Glutamatergic neuron (in vitro differentiated cells): ENCODE measurements around the gene HNRNPH2. TPM values are rescaled to one million over a fixed set of nuclear protein-coding genes. Genes with fewer than 3 reads are reported as not detected.

Experiments
- DNase-seq: peaks from one replicate; pipeline ENCODE4 v3.0.0; 2022
- H3K27ac Mint-ChIP-seq: one replicate; pipeline ENCODE4 v1.8.0; 2020; ENCODE audit warnings: mild to moderate bottlenecking, mixed read lengths, inconsistent platforms; ENCODE audit not compliant: unreplicated experiment
- H3K27me3 Mint-ChIP-seq: one replicate; pipeline ENCODE4 v1.8.0; 2020; ENCODE audit warnings: mild to moderate bottlenecking, moderate library complexity, mixed read lengths, inconsistent platforms; ENCODE audit not compliant: unreplicated experiment
- H3K36me3 Mint-ChIP-seq: one replicate; pipeline ENCODE4 v1.8.0; 2020; ENCODE audit warnings: mild to moderate bottlenecking, mixed read lengths, inconsistent platforms; ENCODE audit not compliant: unreplicated experiment
- H3K4me1 Mint-ChIP-seq: one replicate; pipeline ENCODE4 v1.8.0; 2020; ENCODE audit warnings: mild to moderate bottlenecking, low read depth, mixed read lengths, inconsistent platforms; ENCODE audit not compliant: unreplicated experiment
- H3K4me3 Mint-ChIP-seq: one replicate; pipeline ENCODE4 v1.8.0; 2020; ENCODE audit warnings: mild to moderate bottlenecking, mixed read lengths, inconsistent platforms; ENCODE audit not compliant: unreplicated experiment
- H3K9me3 Mint-ChIP-seq: one replicate; pipeline ENCODE4 v1.8.0; 2020; ENCODE audit warnings: mild to moderate bottlenecking, moderate library complexity, mixed read lengths, inconsistent platforms; ENCODE audit not compliant: unreplicated experiment
- long read RNA-seq: library from polyadenylated mRNA; unstranded; transcript quantifications from one replicate; pipeline ENCODE4 v2.0.0, GENCODE V29; 2020; ENCODE audit not compliant: unreplicated experiment
- total RNA-seq: library from RNA; stranded (reverse); fragmentation: NEBNext Ultra II Directional; extraction: Animal tissue kit (Norgen Biotek cat#: 25700); gene quantifications from one replicate; pipeline ENCODE4 v1.2.1, GENCODE V29; 2021; ENCODE audit not compliant: unreplicated experiment
- TF ChIP-seq, protein P1 (sequence below): fragments of 200-600 bp; sonication (generic); IDR thresholded peaks from one replicate; pipeline ENCODE4 v1.5.0; 2021; ENCODE audit not compliant: partially characterized antibody, unreplicated experiment

HNRNPH2 gene
- total RNA-seq: 67.7 TPM
- long read RNA-seq, transcript HNRNPH2-201 (2 exons, 2,223 nt): major isoform, 90 of 97 reads
- long read RNA-seq, partial matches to known transcripts: 7 of 97 reads
- long read RNA-seq, other reads (novel, unspliced or antisense): 0 of 97 reads

DNA sequence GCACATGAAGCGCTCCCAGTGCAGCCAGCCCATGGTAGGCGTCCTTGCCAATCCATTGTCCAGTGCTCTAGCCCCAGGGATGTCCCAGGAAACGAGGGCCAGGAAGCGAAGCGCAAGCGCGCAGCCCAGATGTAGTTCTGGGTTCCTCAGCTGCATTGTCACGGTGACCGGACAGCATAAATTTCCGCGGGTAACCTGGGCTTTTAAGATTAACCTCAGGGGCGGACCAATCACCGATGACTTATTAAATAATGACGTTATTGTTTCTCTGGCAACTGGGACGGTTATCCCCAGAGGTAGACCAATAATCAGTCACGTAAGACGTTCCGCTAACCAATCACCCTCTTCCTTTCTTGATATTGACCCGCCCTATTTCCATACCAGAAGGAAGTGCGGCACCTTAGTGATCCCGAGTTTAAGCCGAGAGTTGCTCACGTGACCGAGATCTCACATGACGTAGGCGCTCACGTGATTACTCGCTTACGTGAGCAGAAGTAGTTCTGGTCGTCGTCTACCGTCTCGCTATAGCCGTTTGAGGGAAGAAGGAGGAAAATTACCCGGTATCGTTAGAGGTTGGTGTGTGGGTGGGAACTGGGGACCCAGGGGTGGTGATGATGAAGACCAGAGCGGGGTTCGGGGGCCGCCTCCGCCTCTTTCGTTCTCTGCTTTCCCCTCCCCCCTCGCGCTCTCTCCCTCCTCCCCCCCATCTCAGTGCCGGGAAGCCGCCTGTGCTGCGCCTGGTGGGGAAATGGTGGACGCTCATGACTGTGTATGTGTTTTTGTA, at the start of gene HNRNPH2, which contains the start of gene GLA:
Gene HNRNPH2 (plus strand): TSS at position 475 of the 784 bp plus-strand sequence. CDS start 3,767 bp downstream, outside the sequence.
Gene GLA (minus strand): TSS at position 178 of the 784 bp plus-strand sequence. CDS start 22 bp downstream, at position 156.
- Mint-ChIP-seq H3K27ac (peak within 1 kb of the TSS; percentile 98), H3K27me3 (peaks cover 7% of the 10 kb centered on the region), H3K36me3 (no peaks in the 10 kb centered on the region), H3K9me3 (peaks cover 7% of the 10 kb centered on the region), H3K4me1 (peaks cover 7% of the 10 kb centered on the region), H3K4me3 (peak within 1 kb of the TSS; percentile 95)
- TF ChIP-seq, protein P1, sequence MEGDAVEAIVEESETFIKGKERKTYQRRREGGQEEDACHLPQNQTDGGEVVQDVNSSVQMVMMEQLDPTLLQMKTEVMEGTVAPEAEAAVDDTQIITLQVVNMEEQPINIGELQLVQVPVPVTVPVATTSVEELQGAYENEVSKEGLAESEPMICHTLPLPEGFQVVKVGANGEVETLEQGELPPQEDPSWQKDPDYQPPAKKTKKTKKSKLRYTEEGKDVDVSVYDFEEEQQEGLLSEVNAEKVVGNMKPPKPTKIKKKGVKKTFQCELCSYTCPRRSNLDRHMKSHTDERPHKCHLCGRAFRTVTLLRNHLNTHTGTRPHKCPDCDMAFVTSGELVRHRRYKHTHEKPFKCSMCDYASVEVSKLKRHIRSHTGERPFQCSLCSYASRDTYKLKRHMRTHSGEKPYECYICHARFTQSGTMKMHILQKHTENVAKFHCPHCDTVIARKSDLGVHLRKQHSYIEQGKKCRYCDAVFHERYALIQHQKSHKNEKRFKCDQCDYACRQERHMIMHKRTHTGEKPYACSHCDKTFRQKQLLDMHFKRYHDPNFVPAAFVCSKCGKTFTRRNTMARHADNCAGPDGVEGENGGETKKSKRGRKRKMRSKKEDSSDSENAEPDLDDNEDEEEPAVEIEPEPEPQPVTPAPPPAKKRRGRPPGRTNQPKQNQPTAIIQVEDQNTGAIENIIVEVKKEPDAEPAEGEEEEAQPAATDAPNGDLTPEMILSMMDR: no peak
- DNase-seq: peak; percentile 80

DNA sequence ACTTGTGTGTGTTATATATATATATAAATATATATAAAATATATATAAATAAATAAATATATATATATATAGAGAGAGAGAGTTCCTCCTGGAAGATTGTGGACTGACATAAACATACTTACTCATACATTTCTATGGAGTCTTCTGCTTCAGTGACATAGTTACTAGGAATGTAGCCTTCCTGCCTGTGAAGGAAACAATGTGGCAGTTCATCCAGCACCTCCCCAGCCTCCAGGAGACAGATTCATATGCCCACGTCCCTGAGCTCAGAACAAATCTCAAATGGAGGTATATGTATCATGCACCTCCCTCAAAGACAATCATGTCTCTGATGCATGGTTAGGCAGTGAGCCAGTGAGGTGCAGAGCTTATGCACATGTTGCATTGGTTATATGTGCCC, 48.1 kb upstream of the HNRNPH2 start:
- H3K9me3 Mint-ChIP-seq: no peaks in the 10 kb centered on the region
- DNase-seq: no peak
- TF ChIP-seq, protein P1: no peak
- H3K4me3 Mint-ChIP-seq: no peak overlapping the region
- no peaks in the 10 kb centered on the region for H3K4me1 Mint-ChIP-seq
- H3K27ac Mint-ChIP-seq: no peak overlapping the region
- no peaks in the 10 kb centered on the region for H3K36me3 Mint-ChIP-seq
- H3K27me3 Mint-ChIP-seq: peaks cover 4% of the 10 kb centered on the region

- H3K27me3 Mint-ChIP-seq: peaks cover 4% of the 10 kb centered on the region
- no peaks in the 10 kb centered on the region for H3K4me1 Mint-ChIP-seq
- H3K27ac Mint-ChIP-seq: no peak overlapping the region
- no peak for DNase-seq
- no peak overlapping the region for H3K4me3 Mint-ChIP-seq
- no peaks in the 10 kb centered on the region for H3K9me3 Mint-ChIP-seq
- H3K36me3 Mint-ChIP-seq: no peaks in the 10 kb centered on the region
- TF ChIP-seq, protein P1: no peak
Measured at GRCh38 chrX:101360390-101360789, 47.6 kb upstream of the HNRNPH2 start.

DNA sequence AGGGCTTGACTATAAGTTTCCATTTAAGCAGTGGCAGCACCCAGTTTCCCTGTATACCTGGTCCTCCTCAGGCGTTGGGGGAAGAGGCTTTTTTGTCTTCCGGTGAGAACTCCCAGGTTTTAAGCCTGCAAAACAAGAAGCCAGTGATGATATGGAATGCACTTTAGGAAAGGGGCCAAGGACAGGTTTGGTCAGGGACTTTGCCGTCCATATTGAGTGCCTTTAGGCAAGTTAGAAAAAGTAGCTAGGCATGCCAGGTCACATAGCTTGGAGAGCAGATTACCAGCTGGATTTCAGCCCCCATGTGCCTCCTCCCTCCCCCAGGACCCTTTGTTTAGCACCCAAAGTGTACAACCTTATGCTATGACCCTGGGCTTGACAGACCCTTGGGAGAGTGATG, 45.9 kb upstream of the HNRNPH2 start:
- Mint-ChIP-seq H3K27me3 (peaks cover 4% of the 10 kb centered on the region), H3K4me3 (no peak overlapping the region), H3K27ac (no peak overlapping the region), H3K9me3 (no peaks in the 10 kb centered on the region), H3K36me3 (no peaks in the 10 kb centered on the region), H3K4me1 (no peaks in the 10 kb centered on the region)
- TF ChIP-seq, protein P1: no peak
- no peak for DNase-seq

DNA sequence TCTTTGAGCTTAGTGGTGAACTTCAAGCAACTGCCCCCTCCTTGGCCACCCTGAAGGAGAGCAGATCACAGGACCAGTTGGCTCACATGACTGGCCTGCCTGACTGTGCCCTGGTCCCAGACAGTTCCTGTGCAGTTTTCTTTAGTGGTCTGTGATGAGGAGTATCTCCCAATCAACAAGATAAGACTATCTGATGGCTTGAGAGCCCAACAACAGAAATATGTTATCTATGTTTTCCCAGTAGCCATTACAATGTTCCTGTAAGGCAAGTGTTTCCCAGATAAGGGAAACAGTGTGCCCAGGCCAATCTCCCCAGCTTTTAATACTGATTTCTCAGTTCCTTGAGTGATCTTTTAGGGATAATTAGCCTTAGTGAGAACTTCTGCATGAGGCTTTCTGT, 45.3 kb upstream of the HNRNPH2 start:
- no peak overlapping the region for H3K27ac Mint-ChIP-seq
- peaks cover 4% of the 10 kb centered on the region for H3K27me3 Mint-ChIP-seq
- H3K4me3 Mint-ChIP-seq: no peak overlapping the region
- no peaks in the 10 kb centered on the region for H3K9me3 Mint-ChIP-seq
- TF ChIP-seq, protein P1: no peak
- H3K4me1 Mint-ChIP-seq: no peaks in the 10 kb centered on the region
- H3K36me3 Mint-ChIP-seq: no peaks in the 10 kb centered on the region
- no peak for DNase-seq
